Cardiac septum (tissue), 1 donor: ENCODE measurements around the gene SORL1. TPM values are rescaled to one million over a fixed set of nuclear protein-coding genes. Genes with fewer than 3 reads are reported as not detected.

Experiments used
- DNase-seq: peaks from one replicate; pipeline ENCODE4 v3.0.0-alpha.2; 2020; ENCODE audit warnings: low spot score
- intact Hi-C: fragments of 100-400 bp; cut with DNase I; formaldehyde crosslinking; loops from one replicate; pipeline ENCODE4 v1.14.0; 2022
- total RNA-seq: library from RNA; stranded (reverse); fragmentation: NEBNext Ultra II Directional; extraction: Animal tissue kit (Norgen Biotek cat#: 25700); gene quantifications from one replicate; pipeline ENCODE4 v1.2.1, GENCODE V29; 2021
- donor health status: DM: no; HTN: no; CAD: no.

The SORL1 gene
- total RNA-seq, 1 donor from 2014 or later, result 8.0 TPM

- intact Hi-C loops, result loop anchor here (1.0 to 5.0 kb wide), 5 partner anchors 67 to 548 kb away; no protein-coding TSS in a partner anchor
- DNase-seq, result peak; percentile 95
Measured at GRCh38 chr11:121655537-121656327, 203.6 kb downstream of the SORL1 start.

- intact Hi-C loops, result loop anchor here (1.0 to 5.0 kb wide), 5 partner anchors 66 to 547 kb away; no protein-coding TSS in a partner anchor
- DNase-seq, result no peak
Measured at GRCh38 chr11:121656328-121657090, 204.4 kb downstream of the SORL1 start.

GRCh38 chr11:121657146-121657545 is 205.0 kb downstream of the SORL1 start:
- no peak for DNase-seq
- intact Hi-C loops, result loop anchor here (2.0 to 5.0 kb wide), 3 partner anchors 65 to 365 kb away; no protein-coding TSS in a partner anchor

DNA sequence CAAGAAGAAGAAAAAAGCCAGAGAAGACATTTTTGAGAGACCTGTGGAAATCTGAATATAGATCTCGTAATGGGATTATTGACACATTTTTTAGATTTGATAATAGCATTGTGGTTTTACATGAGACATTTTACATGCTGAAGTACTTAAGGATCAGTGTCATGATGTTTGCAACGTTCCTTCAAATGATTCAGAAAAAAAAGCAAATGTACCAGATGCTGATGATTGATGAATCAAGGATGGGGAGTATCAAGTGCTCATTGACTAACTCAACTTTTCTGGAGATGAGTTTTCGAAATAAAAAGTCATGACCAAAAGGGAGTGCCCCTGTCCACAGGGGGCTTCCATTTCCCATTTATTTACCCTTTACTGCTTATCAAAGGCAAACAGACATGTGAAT is 207.7 kb downstream of the SORL1 start:
- intact Hi-C loops, result loop anchor here (5.0 kb wide), 2 partner anchors 62 to 362 kb away; no protein-coding TSS in a partner anchor

GRCh38 chr11:121661880-121662486 is 209.9 kb downstream of the SORL1 start:
- intact Hi-C loops, result no loop called here
- DNase-seq, result no peak

More for the DNA sequence above, 207.7 kb downstream of the SORL1 start:
- no peak for DNase-seq

- no peak for DNase-seq
- intact Hi-C loops, result no loop called here
Measured at GRCh38 chr11:121664144-121664543, 212.0 kb downstream of the SORL1 start.

- intact Hi-C loops, result no loop called here
- no peak for DNase-seq
Measured at GRCh38 chr11:121665206-121665838, 213.2 kb downstream of the SORL1 start.

GRCh38 chr11:121667836-121668235 is 215.7 kb downstream of the SORL1 start:
- no peak for DNase-seq
- intact Hi-C loops, result no loop called here

GRCh38 chr11:121669422-121669821 is 217.3 kb downstream of the SORL1 start:
- DNase-seq, result no peak
- intact Hi-C loops, result no loop called here

DNA sequence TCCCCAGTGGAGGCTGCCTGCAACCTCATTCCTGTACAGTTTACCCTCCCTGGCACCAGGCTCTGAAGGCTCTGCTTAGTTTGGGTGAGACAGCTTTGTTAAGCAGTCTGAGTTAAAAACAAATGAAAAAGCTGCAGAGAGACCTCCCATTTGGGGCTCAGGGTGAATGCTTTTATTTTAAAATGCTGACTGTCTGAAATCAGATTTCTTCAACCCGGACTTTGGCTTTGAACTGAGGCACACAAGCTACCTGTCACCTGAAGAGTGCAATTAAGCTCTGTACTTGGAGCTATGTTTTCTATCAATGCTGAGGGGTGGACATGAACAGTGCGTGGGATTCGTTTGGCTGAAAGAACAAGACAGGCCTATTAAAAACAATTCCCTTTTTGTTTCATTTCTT is 218.2 kb downstream of the SORL1 start:
- no peak for DNase-seq
- intact Hi-C loops, result no loop called here

GRCh38 chr11:121670805-121671282 is 218.7 kb downstream of the SORL1 start:
- DNase-seq, result no peak
- intact Hi-C loops, result no loop called here

GRCh38 chr11:121671283-121672168 is 219.4 kb downstream of the SORL1 start:
- DNase-seq, result no peak
- intact Hi-C loops, result no loop called here

DNA sequence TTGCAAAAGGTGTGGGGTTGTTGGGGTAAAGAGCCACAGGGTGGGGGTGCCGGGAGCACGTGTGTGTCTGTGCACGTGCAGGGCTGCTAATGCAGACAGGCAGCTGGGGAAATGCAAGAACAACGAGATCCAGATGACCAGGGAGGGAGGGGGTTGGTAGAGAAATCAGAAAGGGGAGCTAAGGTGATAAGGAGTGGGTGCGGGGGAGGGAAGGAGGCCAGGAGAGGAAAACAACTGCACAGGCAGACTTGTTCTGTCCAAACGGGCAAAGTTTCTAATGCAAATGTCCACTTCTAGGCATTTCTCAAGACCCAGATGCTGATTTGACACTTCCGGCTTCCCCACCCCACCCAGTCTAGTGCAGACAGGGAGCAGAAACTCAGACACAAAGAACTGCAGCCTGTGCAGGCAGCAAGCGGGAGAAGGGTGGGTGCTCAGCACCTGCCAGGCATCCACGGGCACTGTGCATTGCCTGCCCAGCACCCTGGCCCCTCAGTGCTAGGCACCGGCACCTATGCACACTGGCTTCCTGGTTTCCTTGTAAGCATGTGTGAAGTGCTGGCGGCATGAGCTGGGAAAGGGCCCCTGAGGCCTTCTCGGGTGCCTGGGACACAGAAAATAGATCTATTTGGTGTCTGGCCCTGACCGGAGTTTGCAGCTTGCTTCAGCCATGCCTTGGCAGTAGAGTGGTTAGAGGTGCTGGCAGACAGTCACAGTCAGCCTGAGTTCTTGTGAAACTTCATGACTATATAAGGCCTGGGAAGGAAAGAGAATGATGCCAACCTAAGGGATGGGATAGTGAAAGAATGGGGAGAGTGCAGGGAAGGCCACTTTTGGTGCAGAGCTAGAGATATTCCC is 220.7 kb downstream of the SORL1 start:
- intact Hi-C loops, result no loop called here
- no peak for DNase-seq

DNA sequence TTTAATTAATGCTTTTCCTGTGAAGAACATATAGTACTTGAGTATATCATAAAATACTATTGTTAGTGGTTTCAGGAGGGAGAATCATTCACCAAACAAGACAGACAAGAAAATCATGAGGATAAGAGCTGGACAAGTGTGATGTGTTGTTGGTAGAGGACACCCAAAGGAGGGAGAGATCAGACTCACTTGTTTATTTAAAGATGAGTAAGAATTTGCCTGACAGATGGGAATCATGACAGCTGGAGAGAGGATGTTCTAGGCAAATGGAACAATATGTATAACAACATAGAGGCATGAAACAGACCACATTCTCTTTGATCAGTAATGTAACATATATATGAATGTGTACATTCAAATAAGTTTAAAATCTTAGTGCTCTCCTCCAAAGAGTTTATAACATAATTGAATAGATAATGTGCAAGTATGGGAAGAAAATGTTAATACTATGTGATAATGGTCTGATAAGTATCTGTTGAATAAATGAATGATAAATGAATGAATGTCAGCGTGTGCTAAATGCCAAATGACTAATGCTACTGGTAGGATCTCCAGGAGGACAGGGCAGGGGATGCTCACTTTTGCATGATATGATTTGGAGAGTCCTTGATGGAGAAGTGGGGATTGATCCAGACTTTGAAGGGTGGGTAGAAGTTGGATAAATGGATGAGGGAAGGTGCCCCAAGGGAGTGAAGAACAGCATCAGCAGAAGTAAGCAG is 229.6 kb downstream of the SORL1 start:
- intact Hi-C loops, result no loop called here
- no peak for DNase-seq
